Mesodermal cell (in vitro differentiated cells): ENCODE data around the gene SKIL.

Experiments used
- H3K27ac ChIP-seq: 2 replicates; pipeline ENCODE4 v1.7.0; 2013; ENCODE audit warnings: mild to moderate bottlenecking, low read depth, low read length, moderate library complexity; ENCODE audit not compliant: severe bottlenecking
- H3K36me3 ChIP-seq: 2 replicates; pipeline ENCODE4 v1.7.1; 2013; ENCODE audit warnings: mild to moderate bottlenecking, low read length, moderate library complexity; ENCODE audit not compliant: control insufficient read depth, insufficient read depth
- H3K4me1 ChIP-seq: one replicate; pipeline ENCODE4 v1.7.1; 2013; ENCODE audit warnings: mild to moderate bottlenecking, low read length; ENCODE audit not compliant: insufficient read depth, control insufficient read depth, poor library complexity, severe bottlenecking
- H3K4me3 ChIP-seq: 2 replicates; pipeline ENCODE4 v1.7.0; 2013; ENCODE audit warnings: low read length, control low read depth, mild to moderate bottlenecking; ENCODE audit not compliant: insufficient read depth, poor library complexity, severe bottlenecking; ENCODE audit errors: extremely low read depth
- H3K9me3 ChIP-seq: 2 replicates; pipeline ENCODE4 v1.7.1; 2013; ENCODE audit warnings: mild to moderate bottlenecking, low read length, moderate library complexity; ENCODE audit not compliant: control insufficient read depth
- WGBS, 2 experiments: methylation state at CpG; one replicate each; pipeline ENCODE4 v1.1.5; 2013; ENCODE audit warnings: missing lambda C conversion rate in 2 of 2; ENCODE audit not compliant: insufficient coverage in 2 of 2; 5-methylcytosine and 5-hydroxymethylcytosine counted together

The SKIL gene

DNA sequence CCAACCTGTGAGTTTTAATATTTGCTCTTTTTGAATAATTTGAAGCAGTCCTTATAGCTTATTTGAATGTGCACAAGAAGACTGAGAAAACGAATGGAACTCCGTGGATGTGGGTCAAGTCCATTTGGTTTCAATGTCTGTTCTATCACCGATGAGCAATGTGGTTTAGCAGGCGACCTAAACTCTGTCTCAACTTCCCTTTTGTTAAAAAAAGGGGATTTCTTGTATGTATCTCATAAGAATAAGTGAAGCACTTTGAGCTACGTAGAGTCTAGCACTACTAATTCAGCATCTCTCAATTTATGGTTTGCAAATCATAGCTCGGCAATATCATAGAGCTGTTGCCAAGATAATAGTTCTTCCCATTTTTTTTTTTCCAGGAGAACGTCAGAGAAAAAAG, 4.6 kb upstream of the SKIL start:
- Histone ChIP-seq H3K4me1 (peaks cover 17% of the 10 kb centered on the region), H3K4me3 (no peak overlapping the region), H3K36me3 (no peaks in the 10 kb centered on the region), H3K27ac (no peak overlapping the region), H3K9me3 (no peaks in the 10 kb centered on the region)
- WGBS, 2 experiments: 85 to 94% methylated on average over 2 to 6 of the region's 7 CpGs

- Histone ChIP-seq H3K4me3 (no peak overlapping the region), H3K4me1 (peaks cover 17% of the 10 kb centered on the region), H3K27ac (no peak overlapping the region), H3K36me3 (no peaks in the 10 kb centered on the region), H3K9me3 (no peaks in the 10 kb centered on the region)
Observed at GRCh38 chr3:170353485-170353884, 4.0 kb upstream of the SKIL start.

DNA sequence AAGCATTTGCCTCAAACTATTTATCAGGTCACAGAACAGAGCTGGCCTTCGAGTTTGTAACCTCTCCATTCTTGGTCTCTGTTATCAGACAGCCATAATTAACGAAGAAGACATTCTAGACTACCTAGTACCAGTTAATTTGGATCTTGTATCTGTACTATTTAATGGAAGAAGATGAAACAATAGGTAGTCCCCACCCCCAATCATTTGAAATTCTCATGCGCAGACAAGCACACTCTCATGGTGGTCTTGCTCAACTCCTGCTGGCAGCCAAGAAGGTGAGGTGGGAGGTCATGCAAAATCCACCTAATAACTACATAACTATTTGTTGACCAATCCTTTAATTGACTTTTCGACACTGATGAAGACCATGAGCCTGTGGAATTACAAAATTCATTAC, 2.8 kb upstream of the SKIL start:
- H3K4me3 ChIP-seq: no peak overlapping the region
- WGBS, 2 experiments: 25 to 50% methylated on average over 2 of the region's 4 CpGs

DNA sequence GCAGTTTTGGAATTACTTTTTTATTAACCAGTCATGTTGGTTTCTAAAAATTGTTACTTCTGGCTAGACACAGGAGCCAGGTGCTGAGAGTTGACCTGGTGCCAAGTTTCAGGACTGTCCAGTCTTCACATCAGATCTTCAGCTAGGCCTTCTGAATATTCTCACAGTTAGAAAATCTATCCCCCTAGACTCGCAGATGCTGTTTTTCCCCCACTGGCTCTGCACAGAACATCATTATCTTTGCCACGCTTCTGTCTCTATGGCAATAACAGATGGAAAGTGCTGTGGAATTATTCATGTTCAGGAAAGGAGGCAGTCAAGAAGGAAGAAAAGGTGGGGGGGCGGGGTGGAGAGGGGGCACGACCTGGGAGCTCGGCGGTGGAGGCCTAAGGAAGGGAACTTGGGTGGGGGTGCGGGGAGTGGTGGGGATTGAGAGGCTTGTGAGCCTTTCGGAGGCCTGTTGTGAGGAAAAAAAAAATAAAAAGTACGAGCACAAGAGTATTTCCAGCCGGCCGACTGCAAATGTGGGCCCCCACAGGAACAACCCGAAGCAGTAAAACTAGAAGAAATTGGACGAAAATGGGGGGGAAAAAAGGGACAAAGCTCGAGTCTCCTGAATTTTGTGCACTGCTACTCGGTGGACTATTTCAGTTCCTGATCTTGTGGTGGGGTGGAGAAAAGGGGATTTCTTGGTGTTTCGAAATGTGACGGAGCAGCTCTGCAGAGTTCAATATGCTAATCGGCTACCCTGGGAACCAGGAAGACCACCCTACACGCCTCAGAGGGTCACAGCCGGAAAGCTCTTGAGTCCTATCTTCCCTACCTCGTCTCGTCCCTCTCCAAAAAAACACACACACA, 1.5 kb upstream of the SKIL start:
- H3K9me3 ChIP-seq: peaks cover 5% of the 10 kb centered on the region
- WGBS, 2 experiments: 1% methylated on average over 12 to 17 of the region's 22 CpGs

More for the DNA sequence above, 2.8 kb upstream of the SKIL start:
- H3K27ac ChIP-seq: peak overlapping the region; percentile 98
- H3K9me3 ChIP-seq: no peaks in the 10 kb centered on the region
- H3K36me3 ChIP-seq: peaks cover 4% of the 10 kb centered on the region
- peaks cover 20% of the 10 kb centered on the region for H3K4me1 ChIP-seq

GRCh38 chr3:170356596-170357175, 829 bp upstream of the SKIL start:
- Histone ChIP-seq H3K27ac (peak overlapping the region; percentile 98), H3K36me3 (peaks cover 23% of the 10 kb centered on the region), H3K4me3 (peak overlapping the region; percentile 44), H3K4me1 (peaks cover 25% of the 10 kb centered on the region), H3K9me3 (peaks cover 7% of the 10 kb centered on the region)
- WGBS, 2 experiments: 0% methylated on average over 27 to 36 of the region's 60 CpGs

More for the DNA sequence above, 1.5 kb upstream of the SKIL start:
- Histone ChIP-seq H3K27ac (peak overlapping the region; percentile 98), H3K4me1 (peaks cover 25% of the 10 kb centered on the region), H3K4me3 (peak overlapping the region; percentile 44), H3K36me3 (peaks cover 16% of the 10 kb centered on the region)

GRCh38 chr3:170358042-170359010, 811 bp downstream of the SKIL start:
- Histone ChIP-seq H3K4me3 (peak overlapping the region; percentile 67), H3K4me1 (peaks cover 25% of the 10 kb centered on the region), H3K27ac (peak overlapping the region; percentile 99), H3K36me3 (peaks cover 39% of the 10 kb centered on the region), H3K9me3 (peaks cover 7% of the 10 kb centered on the region)
- 0% methylated on average over 7 to 18 of the region's 44 CpGs for WGBS, 2 experiments

DNA sequence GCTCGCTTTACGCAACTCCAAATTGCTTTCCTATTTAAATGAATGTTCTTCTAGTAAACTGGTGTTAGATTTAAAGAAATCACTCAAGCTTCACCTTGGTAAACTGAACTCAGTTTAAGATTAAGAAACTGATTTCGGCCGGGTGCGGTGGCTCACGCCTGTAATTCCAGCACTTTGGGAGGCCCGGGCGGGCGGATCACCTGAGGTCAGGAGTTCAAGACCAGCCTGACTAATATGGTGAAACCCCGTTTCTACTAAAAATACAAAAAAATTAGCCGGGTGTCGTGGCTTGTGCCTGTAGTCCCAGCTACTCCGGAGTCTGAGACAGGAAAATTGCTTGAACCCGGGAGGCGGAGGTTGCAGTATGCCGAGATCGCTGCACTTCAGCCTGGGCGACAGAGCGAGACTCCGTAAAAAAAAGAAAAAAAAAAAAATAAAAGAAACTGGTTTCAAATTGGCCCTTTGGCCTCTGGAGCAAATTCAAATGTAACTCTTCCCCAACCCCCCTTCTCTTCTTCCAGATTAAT, 1.7 kb downstream of the SKIL start:
- Histone ChIP-seq H3K4me3 (peak overlapping the region; percentile 67), H3K36me3 (peaks cover 48% of the 10 kb centered on the region), H3K27ac (peak overlapping the region; percentile 99), H3K9me3 (peaks cover 7% of the 10 kb centered on the region), H3K4me1 (peaks cover 25% of the 10 kb centered on the region)
- WGBS, 2 experiments: 9 to 10% methylated on average over 8 to 11 of the region's 20 CpGs

DNA sequence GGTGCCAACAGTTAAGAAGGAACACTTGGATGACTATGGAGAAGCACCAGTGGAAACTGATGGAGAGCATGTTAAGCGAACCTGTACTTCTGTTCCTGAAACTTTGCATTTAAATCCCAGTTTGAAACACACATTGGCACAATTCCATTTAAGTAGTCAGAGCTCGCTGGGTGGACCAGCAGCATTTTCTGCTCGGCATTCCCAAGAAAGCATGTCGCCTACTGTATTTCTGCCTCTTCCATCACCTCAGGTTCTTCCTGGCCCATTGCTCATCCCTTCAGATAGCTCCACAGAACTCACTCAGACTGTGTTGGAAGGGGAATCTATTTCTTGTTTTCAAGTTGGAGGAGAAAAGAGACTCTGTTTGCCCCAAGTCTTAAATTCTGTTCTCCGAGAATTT, 3.0 kb downstream of the SKIL start:
- peak overlapping the region; percentile 67 for H3K4me3 ChIP-seq
- peaks cover 13% of the 10 kb centered on the region for H3K4me1 ChIP-seq
- H3K36me3 ChIP-seq: peaks cover 59% of the 10 kb centered on the region
- H3K27ac ChIP-seq: peak overlapping the region; percentile 16
- peaks cover 7% of the 10 kb centered on the region for H3K9me3 ChIP-seq
- WGBS, 2 experiments: 85 to 91% methylated on average over 3 to 4 of the region's 5 CpGs

DNA sequence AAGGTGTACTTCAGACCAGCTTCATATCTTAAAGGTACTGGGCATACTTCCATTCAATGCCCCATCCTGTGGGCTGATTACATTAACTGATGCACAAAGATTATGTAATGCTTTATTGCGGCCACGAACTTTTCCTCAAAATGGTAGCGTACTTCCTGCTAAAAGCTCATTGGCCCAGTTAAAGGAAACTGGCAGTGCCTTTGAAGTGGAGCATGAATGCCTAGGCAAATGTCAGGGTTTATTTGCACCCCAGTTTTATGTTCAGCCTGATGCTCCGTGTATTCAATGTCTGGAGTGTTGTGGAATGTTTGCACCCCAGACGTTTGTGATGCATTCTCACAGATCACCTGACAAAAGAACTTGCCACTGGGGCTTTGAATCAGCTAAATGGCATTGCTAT, 3.4 kb downstream of the SKIL start:
- Histone ChIP-seq H3K4me1 (peaks cover 9% of the 10 kb centered on the region), H3K4me3 (peak overlapping the region; percentile 67)
- WGBS, 2 experiments: 55 to 86% methylated on average over 3 to 5 of the region's 5 CpGs

GRCh38 chr3:170361711-170362110, 4.2 kb downstream of the SKIL start:
- peaks cover 7% of the 10 kb centered on the region for H3K9me3 ChIP-seq

More for the DNA sequence above, 3.4 kb downstream of the SKIL start:
- Histone ChIP-seq H3K27ac (peak overlapping the region; percentile 16), H3K9me3 (peaks cover 7% of the 10 kb centered on the region), H3K36me3 (peaks cover 64% of the 10 kb centered on the region)

More at GRCh38 chr3:170361711-170362110, 4.2 kb downstream of the SKIL start:
- H3K4me3 ChIP-seq: peak overlapping the region; percentile 67
- H3K27ac ChIP-seq: no peak overlapping the region
- WGBS, 2 experiments: 83 to 92% methylated on average over 5 to 6 of the region's 6 CpGs
- peaks cover 70% of the 10 kb centered on the region for H3K36me3 ChIP-seq
- peaks cover 9% of the 10 kb centered on the region for H3K4me1 ChIP-seq
